ENCODE data around the gene TRIM24.

Gene TRIM24

GRCh38 chr7:138587485-138587884 is 127.4 kb downstream of the TRIM24 start:
- Histone ChIP-seq H3K9me3 (no peaks in the 10 kb centered on the region), H3K27me3 (no peaks in the 10 kb centered on the region), H3K4me3 (ENCODE audit: low read depth, low read length) (no peak overlapping the region), H3K4me1 (no peaks in the 10 kb centered on the region), H3K36me3 (peaks cover 46% of the 10 kb centered on the region)
- DNase-seq = no peak
- no peak for TF ChIP-seq CTCF (IDR thresholded peaks at IDR 0.05; ENCODE audit: low read depth, low read length)

GRCh38 chr7:138588986-138589385 is 128.9 kb downstream of the TRIM24 start:
- Histone ChIP-seq H3K27me3 (no peaks in the 10 kb centered on the region), H3K4me1 (no peaks in the 10 kb centered on the region), H3K36me3 (peaks cover 32% of the 10 kb centered on the region), H3K4me3 (ENCODE audit: low read depth, low read length) (no peak overlapping the region), H3K9me3 (no peaks in the 10 kb centered on the region)
- no peak for DNase-seq
- no peak for TF ChIP-seq CTCF (IDR thresholded peaks at IDR 0.05; ENCODE audit: low read depth, low read length)

- no peak overlapping the region for H3K4me3 ChIP-seq (ENCODE audit: low read depth, low read length)
- no peak for DNase-seq
- TF ChIP-seq CTCF (IDR thresholded peaks at IDR 0.05; ENCODE audit: low read depth, low read length) = no peak
- no peaks in the 10 kb centered on the region for H3K4me1 ChIP-seq
- H3K9me3 ChIP-seq = no peaks in the 10 kb centered on the region
- no peaks in the 10 kb centered on the region for H3K27me3 ChIP-seq
- H3K36me3 ChIP-seq = peaks cover 20% of the 10 kb centered on the region
These were observed 130.1 kb downstream of the TRIM24 start for GRCh38 chr7:138590154-138590553.

GRCh38 chr7:138595454-138595853 is 135.4 kb downstream of the TRIM24 start:
- no peaks in the 10 kb centered on the region for H3K36me3 ChIP-seq
- no peaks in the 10 kb centered on the region for H3K4me1 ChIP-seq
- no peak overlapping the region for H3K4me3 ChIP-seq (ENCODE audit: low read depth, low read length)
- H3K9me3 ChIP-seq = no peaks in the 10 kb centered on the region
- TF ChIP-seq CTCF (IDR thresholded peaks at IDR 0.05; ENCODE audit: low read depth, low read length) = no peak
- no peaks in the 10 kb centered on the region for H3K27me3 ChIP-seq
- no peak for DNase-seq

GRCh38 chr7:138602451-138602850 is 142.4 kb downstream of the TRIM24 start:
- H3K36me3 ChIP-seq = no peaks in the 10 kb centered on the region
- H3K9me3 ChIP-seq = no peaks in the 10 kb centered on the region
- H3K4me3 ChIP-seq (ENCODE audit: low read depth, low read length) = no peak overlapping the region
- DNase-seq = no peak
- no peak for TF ChIP-seq CTCF (IDR thresholded peaks at IDR 0.05; ENCODE audit: low read depth, low read length)
- H3K4me1 ChIP-seq = no peaks in the 10 kb centered on the region
- H3K27me3 ChIP-seq = no peaks in the 10 kb centered on the region

- H3K4me3 ChIP-seq (ENCODE audit: low read depth, low read length) = no peak overlapping the region
- no peaks in the 10 kb centered on the region for H3K27me3 ChIP-seq
- TF ChIP-seq CTCF (IDR thresholded peaks at IDR 0.05; ENCODE audit: low read depth, low read length) = no peak
- H3K36me3 ChIP-seq = no peaks in the 10 kb centered on the region
- no peaks in the 10 kb centered on the region for H3K9me3 ChIP-seq
- H3K4me1 ChIP-seq = no peaks in the 10 kb centered on the region
- no peak for DNase-seq
These were observed 143.7 kb downstream of the TRIM24 start for GRCh38 chr7:138603549-138604318.

Data from BE2C (cell line).